Lower leg skin (tissue), 3 donors: Measurements from ENCODE around the gene TMEM255A.

Experiments
- CTCF ChIP-seq, 3 donors: fragments of 450-650 bp; IDR thresholded peaks; one replicate each; pipeline ENCODE4 v1.5.1; 2016; ENCODE audit warnings: antibody characterized with exemption in 3 of 3, mild to moderate bottlenecking in 3 of 3, moderate library complexity in 2 of 3
- POLR2A ChIP-seq, 2 donors: fragments of 450-650 bp; IDR thresholded peaks; one replicate each; pipeline ENCODE4 v1.6.1; 2016 to 2017; ENCODE audit warnings: antibody characterized with exemption in 2 of 2, mild to moderate bottlenecking in 1 of 2, moderate library complexity in 1 of 2

GRCh38 chrX:120274958-120275357 lies 36.3 kb downstream of the TMEM255A start:
- no peak for TF ChIP-seq CTCF (IDR thresholded peaks at IDR 0.05)
- TF ChIP-seq POLR2A (IDR thresholded peaks at IDR 0.05), result no peak
